Endodermal cell (in vitro differentiated cells): ENCODE measurements around the gene ATXN3. TPM values are rescaled to one million over a fixed set of nuclear protein-coding genes. Genes with fewer than 3 reads are reported as not detected.

Source experiments
- DNase-seq: peaks from one replicate; pipeline ENCODE4 v3.0.0-alpha.2; 2017
- H3K27ac ChIP-seq: 2 replicates; pipeline ENCODE4 v1.5.1; 2013; ENCODE audit warnings: mild to moderate bottlenecking, low read depth, low read length, moderate library complexity
- H3K27me3 ChIP-seq: 2 replicates; pipeline ENCODE4 v1.6.1; 2013; ENCODE audit warnings: mild to moderate bottlenecking, low read length, moderate library complexity; ENCODE audit not compliant: insufficient read depth, control insufficient read depth, poor library complexity, severe bottlenecking
- H3K36me3 ChIP-seq: 2 replicates; pipeline ENCODE4 v1.7.0; 2013; ENCODE audit warnings: mild to moderate bottlenecking, low read length, moderate library complexity; ENCODE audit not compliant: control insufficient read depth, insufficient read depth
- H3K4me1 ChIP-seq: one replicate; pipeline ENCODE4 v1.7.0; 2013; ENCODE audit warnings: low read length; ENCODE audit not compliant: control insufficient read depth, insufficient read depth
- H3K4me3 ChIP-seq: 2 replicates; pipeline ENCODE4 v1.5.1; 2013; ENCODE audit warnings: mild to moderate bottlenecking, low read length, moderate library complexity
- H3K9ac ChIP-seq: 2 replicates; pipeline ENCODE4 v1.6.1; 2013; ENCODE audit warnings: mild to moderate bottlenecking, low read length, moderate library complexity; ENCODE audit not compliant: poor library complexity, severe bottlenecking; ENCODE audit errors: extremely low read depth
- H3K9me3 ChIP-seq: 2 replicates; pipeline ENCODE4 v1.6.1; 2013; ENCODE audit warnings: mild to moderate bottlenecking, low read length, moderate library complexity; ENCODE audit not compliant: control insufficient read depth
- H3K27ac Mint-ChIP-seq: 2 replicates; pipeline ENCODE4 v1.8.0; 2020; ENCODE audit warnings: mixed read lengths
- H3K27me3 Mint-ChIP-seq: 2 replicates; pipeline ENCODE4 v1.8.0; 2021; ENCODE audit warnings: mild to moderate bottlenecking, mixed read lengths; ENCODE audit not compliant: insufficient read depth
- H3K36me3 Mint-ChIP-seq: 2 replicates; pipeline ENCODE4 v1.8.0; 2020; ENCODE audit warnings: low read depth, mixed read lengths
- H3K4me1 Mint-ChIP-seq: 2 replicates; pipeline ENCODE4 v1.8.0; 2020; ENCODE audit warnings: mixed read lengths
- H3K4me3 Mint-ChIP-seq: 2 replicates; pipeline ENCODE4 v1.8.0; 2020; ENCODE audit warnings: mild to moderate bottlenecking, moderate library complexity, mixed read lengths
- H3K9me3 Mint-ChIP-seq: 2 replicates; pipeline ENCODE4 v1.8.0; 2020; ENCODE audit warnings: mild to moderate bottlenecking, mixed read lengths
- WGBS, 2 experiments: methylation state at CpG; one replicate each; pipeline versions ENCODE4 v1.1.5 to v1.1.7; 2013; ENCODE audit warnings: missing lambda C conversion rate in 2 of 2, mixed read lengths in 1 of 2; ENCODE audit not compliant: insufficient coverage in 1 of 2, insufficient read length in 1 of 2; 5-methylcytosine and 5-hydroxymethylcytosine counted together
- total RNA-seq, 2 donors: library from RNA; stranded (reverse); fragmentation: NEBNext Ultra II Directional in 1 of 2; extraction: Animal tissue kit (Norgen Biotek cat#: 25700) in 1 of 2; gene quantifications; 2 replicates in 1 of 2; 3 replicates in 1 of 2; pipeline ENCODE4 v1.2.1, GENCODE V29; 2021
- TF ChIP-seq, protein P1 (sequence below): fragments of 200-600 bp; sonication (generic); conservative IDR thresholded peaks from 2 replicates; pipeline ENCODE4 v1.5.0; 2021; ENCODE audit warnings: antibody characterized with exemption, mild to moderate bottlenecking

Gene ATXN3
- total RNA-seq, 2 donors from 2014 or later: 25.7 to 33.2 TPM

DNA sequence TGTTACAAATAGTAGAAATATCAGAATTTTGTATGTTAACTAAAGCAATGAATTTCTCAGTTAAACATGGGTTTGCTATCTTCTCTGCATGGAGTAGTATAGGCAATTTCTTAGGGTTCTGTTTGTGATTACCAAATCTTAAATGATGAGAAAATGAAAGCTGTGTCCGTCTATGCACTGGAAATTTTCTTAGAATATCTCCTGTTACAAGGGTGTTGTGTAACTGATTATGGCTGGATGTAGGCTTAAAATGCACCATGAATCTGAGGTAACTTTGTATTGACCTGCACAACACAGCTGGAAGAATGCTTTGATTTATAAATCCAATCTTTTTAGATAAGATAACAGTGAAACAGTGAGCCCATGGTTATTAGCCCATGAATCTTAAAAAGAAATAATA, 84.3 kb downstream of the ATXN3 start:
- 93 to 100% methylated on average over 1 of the region's 1 CpG for WGBS, 2 experiments
- Mint-ChIP-seq H3K27ac (no peak overlapping the region), H3K27me3 (no peaks in the 10 kb centered on the region), H3K36me3 (peaks cover 39% of the 10 kb centered on the region), H3K9me3 (no peaks in the 10 kb centered on the region), H3K4me1 (no peaks in the 10 kb centered on the region), H3K4me3 (no peak overlapping the region)
- H3K9ac ChIP-seq: no peak overlapping the region
- no peak overlapping the region for H3K27ac ChIP-seq
- H3K27me3 ChIP-seq: no peaks in the 10 kb centered on the region
- H3K4me3 ChIP-seq: no peak overlapping the region
- TF ChIP-seq, protein P1, sequence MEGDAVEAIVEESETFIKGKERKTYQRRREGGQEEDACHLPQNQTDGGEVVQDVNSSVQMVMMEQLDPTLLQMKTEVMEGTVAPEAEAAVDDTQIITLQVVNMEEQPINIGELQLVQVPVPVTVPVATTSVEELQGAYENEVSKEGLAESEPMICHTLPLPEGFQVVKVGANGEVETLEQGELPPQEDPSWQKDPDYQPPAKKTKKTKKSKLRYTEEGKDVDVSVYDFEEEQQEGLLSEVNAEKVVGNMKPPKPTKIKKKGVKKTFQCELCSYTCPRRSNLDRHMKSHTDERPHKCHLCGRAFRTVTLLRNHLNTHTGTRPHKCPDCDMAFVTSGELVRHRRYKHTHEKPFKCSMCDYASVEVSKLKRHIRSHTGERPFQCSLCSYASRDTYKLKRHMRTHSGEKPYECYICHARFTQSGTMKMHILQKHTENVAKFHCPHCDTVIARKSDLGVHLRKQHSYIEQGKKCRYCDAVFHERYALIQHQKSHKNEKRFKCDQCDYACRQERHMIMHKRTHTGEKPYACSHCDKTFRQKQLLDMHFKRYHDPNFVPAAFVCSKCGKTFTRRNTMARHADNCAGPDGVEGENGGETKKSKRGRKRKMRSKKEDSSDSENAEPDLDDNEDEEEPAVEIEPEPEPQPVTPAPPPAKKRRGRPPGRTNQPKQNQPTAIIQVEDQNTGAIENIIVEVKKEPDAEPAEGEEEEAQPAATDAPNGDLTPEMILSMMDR: no peak
- no peaks in the 10 kb centered on the region for H3K4me1 ChIP-seq
- DNase-seq: no peak
- peaks cover 17% of the 10 kb centered on the region for H3K36me3 ChIP-seq
- no peaks in the 10 kb centered on the region for H3K9me3 ChIP-seq

DNA sequence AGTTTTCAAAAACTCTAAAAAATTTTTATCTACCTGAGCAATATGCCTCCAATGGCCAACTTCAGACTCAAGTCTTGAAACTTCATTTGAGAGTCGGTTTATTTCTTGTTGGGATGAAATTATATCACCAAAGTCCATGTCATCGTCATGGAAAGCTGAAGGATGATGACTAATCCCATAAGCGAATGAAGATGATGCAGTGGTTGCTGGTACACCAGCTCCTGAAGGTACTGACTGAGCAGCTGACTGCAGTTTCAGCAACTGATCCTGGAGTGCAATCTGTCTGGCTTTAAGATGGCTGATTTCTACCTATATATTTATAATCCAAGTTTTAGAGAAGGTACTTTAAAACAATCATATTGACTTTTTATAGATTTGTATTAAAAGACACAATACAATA, 84.9 kb downstream of the ATXN3 start:
- Histone ChIP-seq H3K36me3 (peaks cover 21% of the 10 kb centered on the region), H3K9me3 (no peaks in the 10 kb centered on the region), H3K27me3 (no peaks in the 10 kb centered on the region), H3K4me1 (no peaks in the 10 kb centered on the region), H3K4me3 (no peak overlapping the region), H3K9ac (no peak overlapping the region), H3K27ac (no peak overlapping the region)
- DNase-seq: no peak
- Mint-ChIP-seq H3K27ac (no peak overlapping the region), H3K4me3 (no peak overlapping the region), H3K9me3 (no peaks in the 10 kb centered on the region), H3K4me1 (no peaks in the 10 kb centered on the region), H3K36me3 (peaks cover 36% of the 10 kb centered on the region), H3K27me3 (no peaks in the 10 kb centered on the region)
- WGBS, 2 experiments: 92 to 96% methylated on average over 3 of the region's 3 CpGs
- TF ChIP-seq, protein P1: no peak

DNA sequence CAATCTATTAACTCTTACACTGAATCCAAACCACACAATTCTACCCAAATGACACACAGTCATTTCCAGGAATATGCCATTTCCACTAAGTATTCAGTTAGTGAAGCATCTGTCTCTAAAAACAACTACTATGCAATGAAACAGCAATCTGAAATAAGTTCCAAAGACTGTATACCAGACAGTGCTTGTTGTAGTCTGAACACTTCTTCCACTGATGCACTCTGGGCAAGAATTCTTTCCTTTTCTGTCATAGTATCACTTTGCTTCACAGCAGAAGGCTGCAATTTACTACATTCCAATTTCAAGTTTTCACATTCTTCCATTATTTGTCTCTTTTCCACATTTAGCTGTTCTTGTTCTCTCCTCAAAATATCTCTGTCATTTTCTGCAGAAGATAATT, 92.3 kb downstream of the ATXN3 start:
- H3K4me3 Mint-ChIP-seq: no peak overlapping the region
- peaks cover 36% of the 10 kb centered on the region for H3K36me3 ChIP-seq
- H3K27me3 ChIP-seq: no peaks in the 10 kb centered on the region
- DNase-seq: no peak
- no peaks in the 10 kb centered on the region for H3K9me3 ChIP-seq
- no peak overlapping the region for H3K27ac ChIP-seq
- H3K9me3 Mint-ChIP-seq: no peaks in the 10 kb centered on the region
- H3K36me3 Mint-ChIP-seq: peaks cover 33% of the 10 kb centered on the region
- no peak overlapping the region for H3K27ac Mint-ChIP-seq
- no peaks in the 10 kb centered on the region for H3K4me1 ChIP-seq
- no peak overlapping the region for H3K9ac ChIP-seq
- TF ChIP-seq, protein P1: no peak
- H3K27me3 Mint-ChIP-seq: no peaks in the 10 kb centered on the region
- H3K4me3 ChIP-seq: no peak overlapping the region
- H3K4me1 Mint-ChIP-seq: peaks cover 7% of the 10 kb centered on the region
